KG1 (cell line): ENCODE results near the gene CSMD2.
"Not testable (repeated sequence)": the region's sequence is repeated elsewhere in the genome, so short reads cannot be mapped to it uniquely, and the experiment has no call there.

Experiments used
- DNase-seq: peaks from one replicate; lab custom pipeline; 2025; lab: John Stamatoyannopoulos, UW

Gene CSMD2

GRCh38 chr1:34164771-34165391, at the start of gene CSMD2:
Gene CSMD2, minus strand, starts transcription at chr1:34165230. Its CDS starts 133 bp downstream, at chr1:34165097.
- DNase-seq: no peak

DNA sequence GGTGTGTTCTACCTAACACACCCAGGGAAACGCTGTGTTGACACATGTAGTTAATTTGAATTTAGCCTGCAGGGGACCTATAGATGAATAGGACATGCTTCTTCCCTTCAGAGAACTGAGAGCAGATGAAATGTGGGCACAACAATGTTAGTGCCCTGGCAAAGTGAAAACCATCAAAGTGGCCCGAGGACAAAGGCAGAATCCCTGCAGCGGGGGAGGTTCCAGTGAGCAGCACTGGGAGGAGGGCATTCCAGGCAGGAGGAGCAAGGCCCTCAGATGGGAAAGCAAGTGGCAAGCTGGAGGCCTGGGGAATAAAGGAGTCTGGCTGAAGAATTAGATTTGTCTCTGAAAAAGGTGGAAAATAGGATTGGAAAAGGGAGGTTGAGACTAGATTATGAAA, 48.9 kb upstream of the CSMD2 start:
- DNase-seq: no peak

DNA sequence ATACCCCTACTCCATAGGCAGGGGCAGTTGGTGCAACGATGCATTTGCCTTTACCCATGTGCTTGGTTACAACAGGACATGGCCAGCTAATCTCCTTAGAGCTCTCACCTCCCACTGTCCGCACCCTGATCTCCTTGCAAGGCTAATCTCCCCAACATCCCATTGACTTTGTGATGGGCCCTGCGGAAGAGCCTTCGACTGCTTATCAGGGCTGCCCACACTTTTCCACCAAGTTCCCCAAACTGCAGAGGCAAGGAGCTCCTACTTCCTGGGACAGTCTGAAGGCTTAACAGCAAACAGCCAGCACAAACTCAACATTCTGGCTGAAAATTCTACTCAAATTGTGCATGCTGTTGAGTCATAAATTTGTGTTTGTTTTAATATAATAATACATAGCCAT, 47.6 kb upstream of the CSMD2 start:
- no peak for DNase-seq

- DNase-seq: no peak
Measured at GRCh38 chr1:34199927-34200326, 34.9 kb upstream of the CSMD2 start.

DNA sequence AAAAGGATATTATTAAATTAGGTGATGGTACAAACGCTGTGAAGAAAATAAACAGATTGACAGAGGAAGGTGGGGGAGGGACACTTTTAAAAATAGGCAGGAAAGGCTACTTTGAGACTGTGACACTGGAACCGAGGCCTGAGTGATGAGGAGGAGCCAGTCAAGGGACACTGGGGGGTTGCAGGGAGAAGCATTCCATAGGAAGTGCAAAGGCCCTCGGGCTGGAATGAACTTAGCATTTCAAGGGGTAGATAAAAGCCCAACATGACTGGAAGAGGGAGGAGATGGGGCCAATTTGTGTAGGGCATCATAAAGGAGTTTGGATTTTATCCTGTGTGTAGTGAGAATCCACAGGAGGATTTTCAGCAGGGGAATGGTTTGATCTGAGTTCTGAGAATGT, 27.6 kb upstream of the CSMD2 start:
- no peak for DNase-seq

DNA sequence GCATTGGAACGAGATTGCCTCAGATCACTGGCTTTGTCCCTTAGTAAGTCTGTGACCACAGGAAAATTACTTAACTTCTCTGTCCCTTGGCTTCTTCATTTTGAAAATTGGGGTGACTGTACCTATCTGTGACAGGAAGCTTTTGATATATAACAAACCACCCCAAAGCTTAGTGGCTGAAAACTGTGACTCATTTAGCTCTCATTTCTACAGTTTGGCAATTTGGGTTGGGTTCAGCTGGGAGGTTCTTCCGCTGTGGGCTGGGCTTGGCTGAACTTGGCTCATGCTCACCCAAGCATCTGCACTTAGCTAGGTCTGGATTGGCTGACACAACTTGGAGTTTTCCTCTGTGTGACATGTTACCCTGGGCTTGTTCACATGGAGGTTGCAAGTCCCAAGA, 25.7 kb upstream of the CSMD2 start:
- no peak for DNase-seq

- no peak for DNase-seq
Measured at GRCh38 chr1:34188985-34189384, 24.0 kb upstream of the CSMD2 start.

- DNase-seq: no peak
Measured at GRCh38 chr1:34188418-34188817, 23.4 kb upstream of the CSMD2 start.

- no peak for DNase-seq
Measured at GRCh38 chr1:34186741-34187494, 21.9 kb upstream of the CSMD2 start.

DNA sequence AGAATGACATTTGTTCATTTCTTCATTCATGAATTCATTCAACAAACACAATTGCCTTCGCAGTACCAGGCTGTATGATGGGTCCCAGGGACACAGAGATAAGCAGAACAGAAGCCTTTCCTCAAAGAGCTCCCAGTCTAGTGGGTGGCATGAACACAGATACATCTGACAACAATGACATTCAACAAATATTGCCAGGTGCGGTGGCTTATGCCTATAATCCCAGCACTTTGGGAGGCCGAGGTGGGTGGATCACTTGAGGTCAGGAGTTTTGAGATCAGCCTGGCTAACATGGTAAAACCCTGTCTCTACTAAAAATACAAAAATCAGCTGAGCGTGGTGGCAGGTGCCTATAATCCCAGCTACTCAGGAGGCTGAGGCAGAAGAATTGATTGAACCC, 18.4 kb upstream of the CSMD2 start:
- DNase-seq: not testable (repeated sequence)

- DNase-seq: no peak
Measured at GRCh38 chr1:34178072-34178471, 13.0 kb upstream of the CSMD2 start.

DNA sequence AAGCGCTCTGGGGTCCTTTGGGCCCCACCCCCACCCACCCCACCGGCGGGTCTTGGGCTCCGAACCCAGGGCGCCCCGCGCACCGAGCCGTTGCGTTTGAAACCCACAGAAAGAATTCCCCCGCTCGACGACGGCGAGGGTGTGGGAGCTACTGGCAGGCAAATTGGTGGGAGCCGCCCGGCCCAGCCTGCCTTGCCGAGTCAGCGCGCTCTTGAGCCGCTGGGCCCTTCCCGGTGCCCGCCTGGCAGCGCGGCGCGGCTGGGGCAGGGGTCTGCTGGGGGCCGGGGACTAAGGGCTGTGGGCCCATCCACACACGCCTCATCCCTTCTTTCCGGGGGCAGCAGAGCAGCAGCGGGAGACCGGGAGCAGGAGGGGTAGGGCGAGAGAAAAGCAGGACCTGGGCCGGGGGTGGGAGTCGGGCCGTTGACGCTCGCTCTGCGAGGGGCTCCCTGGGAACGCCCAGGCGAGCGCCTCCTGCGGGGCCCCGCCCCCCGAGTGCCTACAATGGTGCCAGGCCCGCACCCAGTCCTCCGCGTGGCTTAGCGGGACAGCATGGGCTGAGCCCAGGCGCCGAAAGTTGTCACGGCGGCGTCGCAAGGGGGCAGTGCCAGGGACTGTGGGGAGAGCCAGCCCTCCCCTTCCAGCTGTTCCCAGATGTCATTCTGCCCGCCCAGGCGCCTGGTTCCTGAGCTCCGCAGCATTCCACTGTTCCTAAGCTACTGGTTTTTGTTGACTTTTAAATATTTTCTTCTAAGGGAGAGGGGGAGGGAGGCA, 12.0 kb upstream of the CSMD2 start, which contains the start of gene C1orf94:
TSS of gene C1orf94 (plus strand) at position 78 of the 774 bp plus-strand sequence. CDS start 883 bp downstream, outside the sequence.
- DNase-seq: no peak

GRCh38 chr1:34175744-34176143, 10.7 kb upstream of the CSMD2 start:
- DNase-seq: no peak

- no peak for DNase-seq
Measured at GRCh38 chr1:34167389-34167788, 2.4 kb upstream of the CSMD2 start.

DNA sequence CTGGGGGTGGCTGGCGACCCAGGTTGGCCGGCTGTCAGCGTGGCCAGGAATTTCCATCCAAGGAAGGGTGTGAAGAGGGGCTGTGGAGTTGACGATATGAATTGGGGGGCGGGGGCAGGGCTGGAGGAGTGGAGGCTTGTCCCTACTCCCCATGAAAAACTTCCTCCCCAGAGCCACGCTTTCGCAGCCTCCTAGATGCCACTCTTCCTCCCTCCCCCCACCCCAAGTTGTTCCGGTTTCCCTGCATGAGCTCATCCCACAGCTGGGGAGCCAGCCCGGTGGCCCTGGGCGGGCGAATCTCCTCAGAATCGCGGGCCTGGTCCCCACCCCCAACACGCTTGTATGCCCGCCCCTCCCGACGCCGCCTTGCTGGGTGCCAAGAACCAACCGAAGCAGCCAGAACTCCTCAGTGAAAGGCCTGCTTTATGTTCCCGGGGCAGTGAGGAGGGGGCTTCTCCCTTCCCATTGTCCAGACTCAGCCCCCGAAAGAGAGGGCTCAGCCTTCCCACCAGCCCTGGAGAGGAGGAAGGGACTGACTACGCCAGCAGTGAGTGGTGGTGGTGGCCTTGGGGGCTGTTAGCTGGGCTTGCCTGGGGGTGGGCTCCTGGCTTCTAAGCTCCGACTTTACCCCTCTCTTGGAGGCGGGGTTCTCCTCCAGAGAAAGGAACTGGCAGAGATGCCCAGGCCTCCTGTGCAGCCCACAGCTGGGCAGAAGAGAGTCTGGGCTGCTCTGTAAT, 1.8 kb upstream of the CSMD2 start:
- DNase-seq: no peak

- no peak for DNase-seq
Measured at GRCh38 chr1:34166191-34166624, 1.2 kb upstream of the CSMD2 start.

GRCh38 chr1:34165422-34165921, 442 bp upstream of the CSMD2 start:
- DNase-seq: no peak

- DNase-seq: no peak
Measured at GRCh38 chr1:34163792-34164731, 968 bp downstream of the CSMD2 start.

- no peak for DNase-seq
Measured at GRCh38 chr1:34162852-34163766, 1.9 kb downstream of the CSMD2 start.

- DNase-seq: no peak
Measured at GRCh38 chr1:34156739-34157138, 8.3 kb downstream of the CSMD2 start.
